T-helper 1 cell (primary cell): Measurements from ENCODE around the gene DYRK1A.
A peak's percentile ranks its signal among the peaks of the same experiment; 100 is the strongest.

Source experiments
- DNase-seq, 5 donors: peaks; one replicate each; pipeline ENCODE4 v3.0.0-alpha.2; 2012 to 2020

Gene DYRK1A

GRCh38 chr21:37365517-37366481, 774 bp upstream of the DYRK1A start:
- peak; percentile 45 to 66 (median 51) for DNase-seq

DNA sequence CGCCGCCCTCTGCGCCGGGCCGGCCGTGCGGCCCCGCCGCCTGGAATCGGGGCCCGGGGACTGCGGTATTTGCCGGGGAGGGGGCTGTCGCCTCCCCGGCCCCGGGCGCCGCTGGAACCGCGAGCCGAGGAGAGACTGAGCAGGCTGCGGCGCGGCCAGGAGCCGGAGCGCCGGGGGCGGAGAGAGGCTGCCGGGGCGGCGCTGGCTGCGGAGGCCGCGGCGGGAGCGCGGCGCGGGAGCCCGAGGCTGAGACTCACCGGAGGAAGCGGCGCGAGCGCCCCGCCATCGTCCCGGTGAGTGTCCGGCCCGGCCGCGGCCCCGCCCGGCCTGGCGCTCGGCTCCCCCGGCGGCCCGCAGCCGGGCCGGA, 746 bp downstream of the DYRK1A start:
- DNase-seq, result peak in 1 of 5 donors; percentile 12

DNA sequence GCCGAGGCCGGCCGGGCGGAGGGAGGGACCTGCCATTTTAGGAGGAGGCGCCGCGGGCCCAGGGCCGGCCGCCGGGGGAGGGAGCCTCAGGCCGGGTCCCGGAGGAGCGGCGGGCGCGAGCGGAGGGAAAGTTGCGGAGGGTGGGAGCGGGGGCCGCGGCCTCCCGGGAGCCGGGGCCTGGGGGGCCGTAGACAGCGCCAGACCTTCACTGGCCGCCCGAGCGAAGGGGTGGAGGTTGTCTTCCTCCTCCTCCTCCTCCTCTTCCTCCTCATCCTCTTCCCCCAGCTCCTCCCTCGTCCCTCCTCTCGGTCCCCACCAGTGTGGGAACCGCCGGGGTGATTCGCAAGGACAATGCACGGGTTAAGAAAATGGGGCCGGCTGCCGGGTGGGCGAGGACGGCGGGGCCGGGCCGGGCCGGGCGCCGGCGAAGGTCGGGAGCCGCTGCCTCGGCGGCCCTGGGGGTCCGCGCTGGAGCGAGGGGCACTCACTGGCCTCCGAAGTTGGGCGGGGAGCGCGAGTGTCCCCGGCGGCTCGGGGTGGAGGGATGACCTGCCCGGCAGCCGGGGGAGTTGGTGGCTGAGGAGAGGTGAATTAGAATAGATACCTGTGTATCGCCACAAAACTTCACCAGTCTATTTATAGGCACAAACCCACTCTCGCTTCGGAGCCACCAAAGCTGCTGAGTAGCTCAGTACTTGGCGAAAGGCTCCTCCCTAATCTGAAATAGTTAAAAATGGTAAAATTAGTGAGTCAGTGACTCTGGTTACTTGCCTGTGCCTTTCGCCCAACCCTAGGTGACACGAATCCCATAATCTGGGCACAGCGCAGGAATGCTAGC, 1.3 kb downstream of the DYRK1A start:
- peak; percentile 8 to 36 (median 21) for DNase-seq

DNA sequence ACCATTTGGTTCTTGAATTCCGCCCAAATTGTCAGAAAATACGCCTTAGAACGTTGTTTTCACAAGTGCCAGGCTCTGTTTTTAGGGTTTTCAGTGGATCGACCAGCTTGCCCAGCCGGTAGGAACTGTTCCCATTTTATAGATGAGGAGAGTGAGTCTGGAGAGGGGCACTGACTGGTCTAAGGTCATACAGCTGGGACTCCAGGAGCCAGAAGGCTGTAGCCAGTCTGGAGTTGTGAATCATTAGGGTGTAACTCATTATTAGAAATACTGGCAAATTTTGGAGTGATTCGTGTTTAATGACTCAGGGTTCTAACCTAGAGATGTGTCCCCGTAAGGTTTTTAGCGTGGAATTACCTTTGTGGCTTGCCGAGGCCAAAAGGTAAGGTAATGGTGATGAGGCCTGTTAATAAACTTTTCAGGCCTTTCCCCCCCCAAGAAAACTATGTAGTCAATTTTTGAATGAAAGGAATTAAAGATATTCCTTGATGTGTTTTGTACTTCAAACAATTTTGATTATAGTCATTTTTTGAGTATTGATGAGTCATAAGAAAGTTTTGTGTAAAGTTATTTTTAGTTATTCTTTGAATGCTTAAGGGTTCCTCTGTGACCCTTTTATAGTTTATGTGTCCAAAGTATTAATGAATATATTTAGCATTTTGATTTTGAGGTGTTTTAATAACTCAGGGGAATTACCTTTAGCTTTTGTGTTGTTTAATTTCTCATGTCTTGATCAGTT, 2.1 kb downstream of the DYRK1A start:
- DNase-seq, result no peak

- DNase-seq, result no peak
Measured at GRCh38 chr21:37369307-37369854, 2.8 kb downstream of the DYRK1A start.

DNA sequence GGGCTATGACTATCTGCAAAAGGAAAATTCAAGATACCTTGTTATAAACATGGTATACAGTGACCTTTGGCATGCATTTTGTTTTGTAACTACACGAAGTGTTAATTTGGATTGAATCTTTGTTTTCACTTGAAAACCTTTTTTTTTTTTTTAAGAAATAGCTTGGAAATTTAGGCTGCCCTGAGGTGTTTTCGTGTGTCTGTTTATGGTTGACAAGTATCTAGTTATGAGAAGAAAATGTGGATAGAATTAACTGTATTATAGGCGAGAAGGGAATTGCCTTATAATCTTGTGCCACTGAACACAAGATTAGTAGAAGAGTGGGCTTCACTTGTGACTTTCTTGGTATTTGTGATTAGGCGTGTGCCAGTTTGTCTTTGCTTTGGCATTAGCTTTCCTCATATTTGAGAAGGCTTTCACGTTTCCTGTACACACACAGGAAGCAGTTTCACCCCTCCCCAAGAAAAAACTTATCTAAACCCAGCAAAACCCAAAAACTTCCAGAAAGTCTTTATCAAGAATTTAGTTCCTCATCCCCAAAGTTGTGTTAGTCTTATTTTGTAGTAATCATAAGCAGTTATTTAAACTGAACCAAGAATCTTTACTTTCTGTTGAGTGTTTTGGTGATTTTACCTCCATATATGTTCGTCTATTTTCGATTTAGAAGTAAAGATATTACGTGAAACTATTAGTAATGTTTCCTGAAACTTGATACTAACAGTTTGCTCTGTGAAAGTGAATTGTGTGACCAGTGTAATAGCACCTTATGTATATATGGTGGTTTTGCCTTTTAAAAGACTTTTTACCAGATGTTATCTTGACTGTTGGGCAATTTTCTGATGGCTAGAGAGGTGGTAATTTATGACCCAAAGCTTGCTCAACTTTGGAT, 3.8 kb downstream of the DYRK1A start:
- DNase-seq, result peak in 1 of 5 donors; percentile 53

- DNase-seq, result no peak
Measured at GRCh38 chr21:37371041-37371397, 4.4 kb downstream of the DYRK1A start.

DNA sequence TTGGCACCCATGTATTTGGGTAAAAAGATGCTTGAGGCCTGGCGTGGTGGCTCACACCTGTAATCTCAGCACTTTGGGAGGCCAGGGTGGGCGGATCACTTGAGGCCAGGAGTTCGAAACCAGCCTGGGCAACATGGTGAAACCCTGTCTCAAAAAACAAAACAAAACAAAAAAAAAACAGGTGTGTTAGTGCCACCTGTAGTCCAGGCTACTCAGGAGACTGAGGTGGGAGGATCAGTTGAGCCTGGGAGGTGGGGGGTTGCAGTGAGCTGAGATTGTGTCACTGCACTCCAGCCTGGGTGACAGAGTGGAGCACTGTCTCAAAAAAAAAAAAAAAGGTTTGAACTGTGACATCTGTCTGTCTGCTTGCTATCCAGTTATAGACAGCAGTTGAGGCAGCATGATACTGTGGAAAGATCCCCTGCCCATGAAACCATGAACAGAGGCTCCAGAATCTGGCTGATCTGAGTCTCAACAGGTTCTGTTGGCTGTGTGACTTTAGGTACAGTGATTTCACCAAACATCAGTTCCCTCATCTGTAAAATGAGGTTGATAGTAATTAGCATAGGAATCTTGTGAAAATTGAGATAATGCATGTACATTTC, 5.7 kb downstream of the DYRK1A start:
- DNase-seq, result no peak

DNA sequence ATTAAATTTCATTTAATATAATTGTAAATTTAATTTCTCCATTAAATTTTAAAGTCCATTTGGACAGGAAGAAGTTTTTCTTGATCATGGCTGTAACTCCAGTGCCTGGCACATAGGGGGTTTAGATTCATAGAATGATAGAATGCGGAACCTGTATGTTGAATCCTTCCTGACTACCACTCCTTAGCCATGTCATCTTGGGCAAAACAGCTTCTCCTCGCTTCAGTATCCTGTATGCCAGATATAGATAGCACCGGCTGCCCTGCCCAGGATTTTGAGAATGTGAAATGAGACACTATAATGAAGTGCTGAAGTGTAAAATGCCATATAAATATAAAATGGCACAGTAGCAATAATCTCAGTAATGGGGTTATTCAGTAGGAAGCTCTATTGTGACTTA, 6.4 kb downstream of the DYRK1A start:
- DNase-seq, result no peak

DNA sequence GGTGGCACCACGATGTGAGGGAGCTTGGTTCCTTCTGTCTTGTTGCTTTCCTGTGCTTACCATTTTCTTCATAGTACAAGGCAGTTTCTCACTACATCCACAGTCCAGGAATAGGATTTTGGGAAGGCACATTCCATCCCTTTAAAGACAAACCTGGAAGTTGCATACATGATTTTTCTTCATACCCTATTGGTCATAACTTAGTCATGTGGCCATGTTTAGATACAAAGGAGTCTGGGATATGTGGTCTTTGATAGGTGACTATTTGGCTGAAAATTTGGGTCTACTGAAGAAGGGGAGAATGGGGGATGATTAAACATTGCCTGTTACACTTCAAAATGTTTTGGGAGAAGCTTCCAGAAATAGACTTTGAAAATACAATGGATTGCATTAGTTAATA, 7.0 kb downstream of the DYRK1A start:
- DNase-seq, result no peak

DNA sequence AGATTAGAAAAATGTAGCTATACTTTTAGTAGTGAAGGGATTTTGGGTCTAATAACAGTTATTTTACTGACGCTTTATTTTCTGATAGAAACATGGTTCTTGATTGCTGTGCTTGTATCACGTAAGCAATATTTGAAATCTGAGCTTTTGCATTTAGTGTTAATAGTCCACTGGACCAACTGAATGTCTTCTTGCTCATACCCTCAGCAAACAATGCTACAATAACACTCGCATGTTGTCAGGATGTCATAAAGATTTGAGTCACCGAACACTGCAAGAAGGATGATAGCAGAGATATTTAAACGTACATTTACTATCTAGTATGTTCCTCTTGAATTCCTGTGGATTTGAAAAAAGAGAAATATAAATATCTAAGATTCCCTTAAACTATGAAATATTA, 7.5 kb downstream of the DYRK1A start:
- DNase-seq, result no peak

DNA sequence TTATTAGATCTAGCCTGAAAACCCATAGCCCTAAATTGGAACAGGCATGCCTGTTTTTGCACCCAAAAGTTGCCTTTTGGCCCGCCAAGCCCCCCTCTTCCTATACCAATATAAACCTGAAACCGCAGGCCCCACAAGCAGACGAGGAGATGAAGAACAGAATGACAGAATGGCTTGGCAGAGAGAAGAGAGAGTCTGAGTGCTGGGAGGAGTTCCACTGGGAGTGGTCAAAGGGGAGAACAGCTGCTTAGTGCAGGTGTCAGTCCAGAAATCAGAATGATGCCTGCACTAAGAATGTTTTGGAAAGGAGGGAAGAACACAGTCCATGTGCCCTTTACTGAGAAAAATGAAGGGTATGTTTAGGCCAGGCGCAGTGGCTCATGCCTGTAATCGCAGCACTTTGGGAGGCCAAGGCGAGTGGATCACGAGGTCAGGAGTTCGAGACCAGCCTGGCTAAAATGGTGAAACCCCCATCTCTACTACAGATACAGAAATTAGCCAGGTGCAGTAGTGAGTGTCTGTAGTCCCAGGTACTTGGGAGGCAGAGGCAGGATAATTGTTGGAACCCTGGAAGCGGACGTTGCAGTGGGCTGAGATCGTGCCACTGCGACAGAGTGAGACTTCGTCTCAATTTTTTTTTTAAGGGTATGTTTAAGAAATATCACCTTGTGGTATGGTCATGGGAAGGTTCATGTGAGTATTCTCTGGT, 9.4 kb downstream of the DYRK1A start:
- no peak for DNase-seq

DNA sequence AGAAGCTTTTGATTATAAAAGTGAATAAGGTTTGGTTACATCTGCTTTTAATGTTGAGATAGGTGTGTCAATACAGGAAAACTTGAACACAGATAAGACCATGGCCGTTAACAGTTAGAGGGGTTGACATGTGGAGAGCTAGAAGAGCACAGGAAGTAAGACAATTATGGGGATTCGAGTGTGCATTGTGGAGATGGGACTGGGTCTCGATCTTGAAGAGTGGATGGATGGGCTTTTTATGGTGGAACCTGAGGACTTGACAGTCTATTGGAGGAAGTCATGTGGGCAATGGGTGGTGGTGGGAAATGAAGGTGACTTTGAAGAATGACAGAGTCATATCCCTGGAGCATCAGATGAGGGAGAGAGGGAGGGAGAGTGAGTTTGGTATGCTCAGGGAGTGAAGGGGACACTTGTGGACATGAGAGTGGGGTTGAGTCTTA, 12.1 kb downstream of the DYRK1A start:
- no peak for DNase-seq

DNA sequence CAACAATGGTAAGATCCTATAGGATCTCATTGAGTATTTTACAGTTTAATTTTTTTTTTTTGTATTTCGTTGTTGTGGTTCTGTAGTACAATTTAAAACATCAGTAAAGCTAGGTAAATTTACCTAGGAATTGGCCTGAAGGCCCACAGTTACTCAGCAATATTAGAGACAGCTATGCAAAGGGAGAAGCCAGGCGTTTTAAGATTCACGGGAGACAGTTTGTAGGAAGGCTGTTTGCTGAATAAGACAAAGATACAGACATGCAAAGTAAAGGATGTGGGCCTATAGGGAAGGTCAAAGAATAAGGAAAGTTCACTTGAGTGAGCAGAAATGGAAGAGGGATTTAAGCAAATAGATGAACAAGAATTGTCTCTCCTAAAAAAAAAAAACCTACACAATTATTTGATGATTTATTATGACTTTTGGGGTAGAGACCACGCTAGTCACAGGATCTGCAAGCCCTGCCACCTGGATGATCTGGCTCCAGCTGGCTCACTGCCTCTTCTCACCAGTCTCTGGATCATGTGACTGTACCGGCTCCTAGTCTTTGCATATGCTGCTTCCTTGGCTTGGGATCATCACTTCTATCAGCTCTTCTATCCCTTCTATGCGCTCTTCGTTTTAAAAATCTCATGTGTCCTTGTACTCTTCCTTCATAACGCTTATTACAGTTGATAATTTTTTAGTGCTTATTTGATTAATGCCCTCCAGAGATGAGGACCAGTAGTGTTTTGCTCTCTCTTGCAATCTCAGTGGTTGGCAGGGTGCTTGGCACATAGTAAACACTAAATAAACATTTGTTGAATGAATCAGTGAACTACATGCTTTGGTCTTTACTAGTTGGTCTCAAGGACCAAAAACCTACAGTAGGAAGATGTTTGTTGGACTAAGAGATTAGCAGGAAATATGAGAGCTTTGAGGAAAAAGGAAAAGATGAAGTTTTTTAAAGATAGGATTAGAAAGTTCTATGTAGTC, 14.1 kb downstream of the DYRK1A start:
- no peak for DNase-seq

GRCh38 chr21:37381883-37382585, 15.5 kb downstream of the DYRK1A start:
- no peak for DNase-seq

GRCh38 chr21:37383086-37383485, 16.5 kb downstream of the DYRK1A start:
- no peak for DNase-seq

DNA sequence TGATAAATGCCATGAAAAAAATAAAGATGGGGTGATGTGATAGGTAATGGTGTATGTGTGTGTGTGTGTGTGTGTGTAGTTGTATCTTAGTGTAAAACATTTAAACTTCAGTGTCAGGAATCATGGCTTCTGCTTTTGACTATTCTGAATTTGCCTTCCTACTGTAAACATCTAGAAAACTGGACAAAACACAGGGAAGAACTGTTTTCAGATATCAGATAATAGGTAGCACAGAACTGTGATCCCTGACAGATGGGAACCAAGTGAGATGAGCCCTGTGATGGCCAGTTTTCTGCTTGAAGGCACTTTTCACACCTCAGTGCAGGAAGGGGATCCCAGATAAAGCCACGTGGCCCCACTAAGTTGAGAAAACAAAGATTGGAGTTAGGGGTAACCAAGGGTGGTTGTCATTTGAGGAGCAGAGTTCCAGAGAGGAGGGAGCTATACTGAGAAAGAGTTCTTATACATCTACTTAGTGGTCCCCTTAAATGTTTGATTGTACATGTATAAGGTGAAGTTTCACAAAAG, 17.3 kb downstream of the DYRK1A start:
- no peak for DNase-seq

DNA sequence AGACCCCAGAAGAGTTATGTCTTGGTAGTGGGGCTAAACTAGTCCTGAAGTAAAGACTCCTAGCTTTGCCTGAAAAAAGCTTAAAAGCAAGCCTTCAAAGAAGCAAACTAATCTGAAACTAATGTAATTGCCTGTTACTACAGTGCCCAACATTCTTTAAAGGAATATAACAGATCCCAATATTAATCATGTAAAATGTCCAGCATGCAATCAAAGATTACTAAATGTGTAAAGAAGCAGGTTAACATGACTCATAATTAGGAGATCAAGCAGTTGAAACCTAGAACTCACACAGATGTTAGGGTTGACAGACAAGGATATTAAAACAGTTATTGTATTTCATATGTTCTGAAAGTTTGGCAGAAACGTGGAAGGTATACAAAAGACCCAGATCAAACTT, 17.8 kb downstream of the DYRK1A start:
- DNase-seq, result no peak
